ENCODE data around the gene EEF1G. TPM values are rescaled to one million over a fixed set of nuclear protein-coding genes. Genes with fewer than 3 reads are reported as not detected.
A peak's percentile ranks its signal among the peaks of the same experiment; 100 is the strongest.

EEF1G gene
- total and polyA plus RNA-seq, 2 of the 13 experiments (the other 11 are each of a cell fraction or from before 2014, with no cell fraction given), result 1,787 to 2,144 TPM

DNA sequence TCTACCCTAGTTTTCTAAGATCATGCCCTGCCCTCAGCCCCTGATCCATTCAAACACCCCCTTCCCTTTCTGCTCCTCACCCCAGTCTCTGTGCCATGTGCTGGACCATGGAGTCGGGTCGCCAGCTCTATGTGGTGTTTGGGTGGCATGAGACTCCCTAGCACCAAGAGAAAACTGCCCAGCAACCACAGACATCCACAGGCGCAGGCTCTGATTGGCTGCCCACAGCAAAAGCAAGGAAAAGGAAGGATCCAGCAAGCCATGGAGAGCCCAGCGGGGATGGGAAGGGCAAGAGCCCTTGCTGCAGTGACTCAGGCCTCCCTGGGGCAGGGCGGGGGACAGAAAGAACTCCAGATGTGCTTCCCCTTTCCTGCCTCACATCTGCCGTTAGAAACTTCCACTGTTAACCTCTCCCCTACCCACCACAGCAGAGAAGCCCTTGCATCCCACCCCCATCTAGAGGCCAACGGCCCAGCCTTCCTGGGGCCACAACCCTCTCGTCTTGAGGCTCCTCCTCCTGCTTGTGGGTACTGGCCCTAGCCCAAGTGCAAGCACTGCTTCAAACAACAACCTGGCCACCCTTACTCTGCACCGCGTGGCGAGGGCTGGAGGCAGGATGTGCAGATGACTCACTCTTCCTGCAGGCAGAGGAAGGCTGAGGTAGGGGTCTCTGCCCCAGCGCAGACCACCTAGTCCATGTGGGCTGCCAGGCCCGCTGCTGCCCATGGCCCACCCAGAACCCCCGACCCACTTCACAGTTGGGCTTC lies 17.4 kb downstream of the EEF1G start:
- no peak overlapping the region for H3K4me2 ChIP-seq (ENCODE audit: low read depth, low read length)
- peaks cover 8% of the 10 kb centered on the region; the same call in 1 of the 2 replicates for H4K20me1 ChIP-seq (ENCODE audit: insufficient read depth, low read length)
- peak; percentile 1 for ATAC-seq
- no peaks in the 10 kb centered on the region for H3K27me3 ChIP-seq (ENCODE audit: control insufficient read depth in 1 of 2, insufficient read depth in 2 of 2, low read length in 2 of 2)
- H3K4me1 ChIP-seq (ENCODE audit: insufficient read depth, low read length), result peaks cover 85% of the 10 kb centered on the region
- no TSS peak for BruUV-seq (replicated peaks)
- peaks cover 10 to 30% of the 10 kb centered on the region in 2 experiments for H3K36me3 ChIP-seq (replicated peaks in 1 of 2; ENCODE audit: control insufficient read depth in 1 of 2, insufficient read depth in 2 of 2, low read length in 2 of 2)
- H3K9me3 ChIP-seq (ENCODE audit: low read length), result no peaks in the 10 kb centered on the region
- H3K79me2 ChIP-seq (ENCODE audit: insufficient read depth, low read length), result peaks cover 2% of the 10 kb centered on the region
- H2AFZ ChIP-seq (ENCODE audit: low read length), result no peak overlapping the region
- in situ Hi-C loops (cut with HindIII; ENCODE audit: extremely low pct_ligation_motif_present, low pct_unique_long_range_greater_than_20kb) (loop anchor here (5.0 kb wide), 1 partner anchor 159 kb away; no protein-coding TSS in a partner anchor), intact Hi-C loops (cut with micrococcal nuclease; ENCODE audit: unreplicated experiment) (no loop called here)
- peak overlapping the region; percentile 44 for H3K27ac ChIP-seq (ENCODE audit: extremely low read length, insufficient read depth, low read length)
- no peak overlapping the region for H3K9ac ChIP-seq (ENCODE audit: insufficient read depth, low read depth, low read length)
- FAIRE-seq, result no peak
- ChIA-PET CTCF (ENCODE audit: low intra/inter-chr PET ratio, low total read pairs) (no interaction called here), POLR2A (interaction anchor here (0.9 to 2.7 kb wide), 6 partner anchors 8 to 131 kb away, joined by 3 to 18 read pairs (median 6); partner anchors contain the start of genes AHNAK and EEF1G)
- 84% methylated on average over 6 of the region's 14 CpGs for WGBS (ENCODE audit: low lambda C conversion rate)
- DNase-seq (ENCODE audit: low spot score), result no peak
- no peak overlapping the region for H3K4me3 ChIP-seq (replicated peaks in 1 of 3; ENCODE audit: insufficient read depth in 1 of 3, low read depth in 2 of 3, low read length in 3 of 3)
- TF ChIP-seq NCOA1 (CRISPR knock-in tag; IDR thresholded peaks at IDR 0.05) (no peak), STAT5B (CRISPR knock-in tag; IDR thresholded peaks at IDR 0.05) (no peak), ZNF781 (CRISPR knock-in tag; IDR thresholded peaks at IDR 0.05; ENCODE audit: borderline replicate concordance, not compliant biosample characterization) (no peak), ARID3A (IDR thresholded peaks at IDR 0.05; ENCODE audit: low read depth, low read length) (no peak), MAF1 (CRISPR knock-in tag; IDR thresholded peaks at IDR 0.05; ENCODE audit: borderline replicate concordance) (no peak), SRY (CRISPR knock-in tag; IDR thresholded peaks at IDR 0.05) (no peak)
- TF ChIP-seq, protein P1, sequence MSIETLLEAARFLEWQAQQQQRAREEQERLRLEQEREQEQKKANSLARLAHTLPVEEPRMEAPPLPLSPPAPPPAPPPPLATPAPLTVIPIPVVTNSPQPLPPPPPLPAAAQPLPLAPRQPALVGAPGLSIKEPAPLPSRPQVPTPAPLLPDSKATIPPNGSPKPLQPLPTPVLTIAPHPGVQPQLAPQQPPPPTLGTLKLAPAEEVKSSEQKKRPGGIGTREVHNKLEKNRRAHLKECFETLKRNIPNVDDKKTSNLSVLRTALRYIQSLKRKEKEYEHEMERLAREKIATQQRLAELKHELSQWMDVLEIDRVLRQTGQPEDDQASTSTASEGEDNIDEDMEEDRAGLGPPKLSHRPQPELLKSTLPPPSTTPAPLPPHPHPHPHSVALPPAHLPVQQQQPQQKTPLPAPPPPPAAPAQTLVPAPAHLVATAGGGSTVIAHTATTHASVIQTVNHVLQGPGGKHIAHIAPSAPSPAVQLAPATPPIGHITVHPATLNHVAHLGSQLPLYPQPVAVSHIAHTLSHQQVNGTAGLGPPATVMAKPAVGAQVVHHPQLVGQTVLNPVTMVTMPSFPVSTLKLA (IDR thresholded peaks at IDR 0.05), result no peak
- TF ChIP-seq, protein P2, sequence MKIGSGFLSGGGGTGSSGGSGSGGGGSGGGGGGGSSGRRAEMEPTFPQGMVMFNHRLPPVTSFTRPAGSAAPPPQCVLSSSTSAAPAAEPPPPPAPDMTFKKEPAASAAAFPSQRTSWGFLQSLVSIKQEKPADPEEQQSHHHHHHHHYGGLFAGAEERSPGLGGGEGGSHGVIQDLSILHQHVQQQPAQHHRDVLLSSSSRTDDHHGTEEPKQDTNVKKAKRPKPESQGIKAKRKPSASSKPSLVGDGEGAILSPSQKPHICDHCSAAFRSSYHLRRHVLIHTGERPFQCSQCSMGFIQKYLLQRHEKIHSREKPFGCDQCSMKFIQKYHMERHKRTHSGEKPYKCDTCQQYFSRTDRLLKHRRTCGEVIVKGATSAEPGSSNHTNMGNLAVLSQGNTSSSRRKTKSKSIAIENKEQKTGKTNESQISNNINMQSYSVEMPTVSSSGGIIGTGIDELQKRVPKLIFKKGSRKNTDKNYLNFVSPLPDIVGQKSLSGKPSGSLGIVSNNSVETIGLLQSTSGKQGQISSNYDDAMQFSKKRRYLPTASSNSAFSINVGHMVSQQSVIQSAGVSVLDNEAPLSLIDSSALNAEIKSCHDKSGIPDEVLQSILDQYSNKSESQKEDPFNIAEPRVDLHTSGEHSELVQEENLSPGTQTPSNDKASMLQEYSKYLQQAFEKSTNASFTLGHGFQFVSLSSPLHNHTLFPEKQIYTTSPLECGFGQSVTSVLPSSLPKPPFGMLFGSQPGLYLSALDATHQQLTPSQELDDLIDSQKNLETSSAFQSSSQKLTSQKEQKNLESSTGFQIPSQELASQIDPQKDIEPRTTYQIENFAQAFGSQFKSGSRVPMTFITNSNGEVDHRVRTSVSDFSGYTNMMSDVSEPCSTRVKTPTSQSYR (CRISPR knock-in tag; IDR thresholded peaks at IDR 0.05; ENCODE audit: borderline replicate concordance), result no peak
- TF ChIP-seq, protein P3, sequence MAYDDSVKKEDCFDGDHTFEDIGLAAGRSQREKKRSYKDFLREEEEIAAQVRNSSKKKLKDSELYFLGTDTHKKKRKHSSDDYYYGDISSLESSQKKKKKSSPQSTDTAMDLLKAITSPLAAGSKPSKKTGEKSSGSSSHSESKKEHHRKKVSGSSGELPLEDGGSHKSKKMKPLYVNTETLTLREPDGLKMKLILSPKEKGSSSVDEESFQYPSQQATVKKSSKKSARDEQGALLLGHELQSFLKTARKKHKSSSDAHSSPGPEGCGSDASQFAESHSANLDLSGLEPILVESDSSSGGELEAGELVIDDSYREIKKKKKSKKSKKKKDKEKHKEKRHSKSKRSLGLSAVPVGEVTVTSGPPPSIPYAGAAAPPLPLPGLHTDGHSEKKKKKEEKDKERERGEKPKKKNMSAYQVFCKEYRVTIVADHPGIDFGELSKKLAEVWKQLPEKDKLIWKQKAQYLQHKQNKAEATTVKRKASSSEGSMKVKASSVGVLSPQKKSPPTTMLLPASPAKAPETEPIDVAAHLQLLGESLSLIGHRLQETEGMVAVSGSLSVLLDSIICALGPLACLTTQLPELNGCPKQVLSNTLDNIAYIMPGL (CRISPR knock-in tag; IDR thresholded peaks at IDR 0.05; ENCODE audit: borderline replicate concordance in 1 of 2, low read depth in 1 of 2), result no peak

Measured in HepG2 (cell line).